Mesenchymal stem cell (in vitro differentiated cells and primary cell): ENCODE data around the gene ESR1.
A peak's percentile ranks its signal among the peaks of the same experiment; 100 is the strongest.

Experiments used
- DNase-seq: peaks from one replicate; pipeline ENCODE4 v3.0.0-alpha.2; 2013
- H2AFZ ChIP-seq: one replicate; pipeline ENCODE4 v1.6.1; 2013; ENCODE audit warnings: low read depth, mild to moderate bottlenecking, control low read depth, inconsistent platforms, low read length, moderate library complexity
- H2AK5ac ChIP-seq: 2 replicates; pipeline ENCODE4 v1.6.1; 2013; ENCODE audit warnings: low read length, moderate library complexity, mild to moderate bottlenecking, inconsistent platforms; ENCODE audit not compliant: severe bottlenecking
- H2BK120ac ChIP-seq: one replicate; pipeline ENCODE4 v1.6.1; 2013; ENCODE audit warnings: low read depth, mild to moderate bottlenecking, inconsistent platforms, low read length, moderate library complexity
- H2BK12ac ChIP-seq, 2 experiments: one replicate each; pipeline ENCODE4 v1.6.1; 2013; ENCODE audit warnings: inconsistent platforms in 2 of 2, low read length in 2 of 2, mild to moderate bottlenecking in 2 of 2, moderate library complexity in 2 of 2, control low read depth in 1 of 2
- H2BK15ac ChIP-seq: one replicate; pipeline ENCODE4 v1.6.1; 2013; ENCODE audit warnings: mild to moderate bottlenecking, low read depth, inconsistent platforms; ENCODE audit not compliant: poor library complexity, severe bottlenecking
- H2BK5ac ChIP-seq: 2 replicates; pipeline ENCODE4 v1.6.1; 2013; ENCODE audit warnings: low read depth, mild to moderate bottlenecking, low read length, control low read depth, inconsistent platforms; ENCODE audit not compliant: poor library complexity, severe bottlenecking
- H3K14ac ChIP-seq, 2 experiments: one replicate each; pipeline ENCODE4 v1.6.1; 2013; ENCODE audit warnings: inconsistent platforms in 2 of 2, low read length in 2 of 2, control low read depth in 1 of 2, mild to moderate bottlenecking in 1 of 2, moderate library complexity in 1 of 2
- H3K18ac ChIP-seq, 2 experiments: one replicate each; pipeline ENCODE4 v1.6.1; 2013; ENCODE audit warnings: inconsistent platforms in 2 of 2, low read length in 2 of 2, control low read depth in 1 of 2, low read depth in 1 of 2, mild to moderate bottlenecking in 1 of 2
- H3K23ac ChIP-seq, 2 experiments: one replicate each; pipeline ENCODE4 v1.6.1; 2013; ENCODE audit warnings: inconsistent platforms in 2 of 2, low read length in 2 of 2, mild to moderate bottlenecking in 2 of 2, moderate library complexity in 2 of 2, control low read depth in 1 of 2
- H3K27ac ChIP-seq: 2 replicates; pipeline ENCODE4 v1.5.1; 2013; ENCODE audit warnings: mild to moderate bottlenecking, moderate library complexity, low read length, control low read depth, inconsistent platforms; ENCODE audit not compliant: poor library complexity, severe bottlenecking
- H3K27me3 ChIP-seq, 2 experiments: 2 replicates each; pipeline versions ENCODE4 v1.6.1 to v1.7.0; 2013; ENCODE audit warnings: low read length in 2 of 2, mild to moderate bottlenecking in 2 of 2, moderate library complexity in 2 of 2, control low read depth in 1 of 2, inconsistent platforms in 1 of 2; ENCODE audit not compliant: control insufficient read depth in 1 of 2, insufficient read depth in 1 of 2
- H3K36me3 ChIP-seq, 2 experiments: 2 replicates each; pipeline versions ENCODE4 v1.6.1 to v1.7.0; 2013; ENCODE audit warnings: low read length in 2 of 2, control low read depth in 1 of 2, inconsistent platforms in 1 of 2, low read depth in 1 of 2, mild to moderate bottlenecking in 1 of 2; ENCODE audit not compliant: insufficient read depth in 2 of 2, control insufficient read depth in 1 of 2
- H3K4ac ChIP-seq, 2 experiments: one replicate each; pipeline ENCODE4 v1.6.1; 2013; ENCODE audit warnings: inconsistent platforms in 2 of 2, low read length in 2 of 2, mild to moderate bottlenecking in 2 of 2, moderate library complexity in 2 of 2, control low read depth in 1 of 2, low read depth in 1 of 2
- H3K4me1 ChIP-seq: 2 replicates; pipeline ENCODE4 v1.6.1; 2013; ENCODE audit warnings: low read depth, low read length, control low read depth; ENCODE audit not compliant: control insufficient read depth, insufficient read depth
- H3K4me2 ChIP-seq: 2 replicates; pipeline ENCODE4 v1.6.1; 2013; ENCODE audit warnings: low read length, mild to moderate bottlenecking, inconsistent platforms; ENCODE audit not compliant: poor library complexity, severe bottlenecking
- H3K4me3 ChIP-seq, 2 experiments: 2 replicates each; pipeline versions ENCODE4 v1.5.1 to v1.7.0; 2013; ENCODE audit warnings: low read length in 2 of 2, mild to moderate bottlenecking in 2 of 2, control low read depth in 1 of 2, low read depth in 1 of 2; ENCODE audit not compliant: insufficient read depth in 1 of 2
- H3K79me1 ChIP-seq: replicated peaks from 2 replicates; pipeline ENCODE4 v1.6.1; 2013; ENCODE audit warnings: mild to moderate bottlenecking, control low read depth, low read length, inconsistent platforms; ENCODE audit not compliant: poor library complexity, severe bottlenecking
- H3K9ac ChIP-seq: 2 replicates; pipeline ENCODE4 v1.7.0; 2013; ENCODE audit warnings: mild to moderate bottlenecking, low read length, moderate library complexity
- H3K9me3 ChIP-seq: 2 replicates; pipeline ENCODE4 v1.7.0; 2013; ENCODE audit warnings: mild to moderate bottlenecking, low read length; ENCODE audit not compliant: control insufficient read depth
- H4K8ac ChIP-seq: one replicate; pipeline ENCODE4 v1.6.1; 2013; ENCODE audit warnings: inconsistent platforms, mild to moderate bottlenecking, low read length, moderate library complexity
- H4K91ac ChIP-seq: one replicate; pipeline ENCODE4 v1.6.1; 2013; ENCODE audit warnings: mild to moderate bottlenecking, low read length, inconsistent platforms
- WGBS: methylation state at CpG from one replicate; pipeline ENCODE4 v1.1.7; 2013; ENCODE audit warnings: mixed read lengths; 5-methylcytosine and 5-hydroxymethylcytosine counted together

Gene ESR1

GRCh38 chr6:151916075-151916474 lies 108.6 kb downstream of the ESR1 start:
- H2BK12ac ChIP-seq = no peak overlapping the region
- H4K8ac ChIP-seq = no peak overlapping the region
- no peak overlapping the region for H4K91ac ChIP-seq
- no peak overlapping the region for H2BK15ac ChIP-seq
- H3K4ac ChIP-seq = no peak overlapping the region
- no peak overlapping the region for H3K18ac ChIP-seq
- WGBS = 98% methylated on average over 2 of the region's 3 CpGs
- H2AK5ac ChIP-seq = no peak overlapping the region
- no peak overlapping the region for H2BK5ac ChIP-seq
- no peak overlapping the region for H3K4me3 ChIP-seq
- H3K14ac ChIP-seq = no peak overlapping the region
- no peak overlapping the region for H2BK120ac ChIP-seq
- no peaks in the 10 kb centered on the region for H3K36me3 ChIP-seq
- H2AFZ ChIP-seq = no peak overlapping the region
- H3K27ac ChIP-seq = no peak overlapping the region
- no peaks in the 10 kb centered on the region for H3K27me3 ChIP-seq
- H3K23ac ChIP-seq = no peak overlapping the region
- H3K9me3 ChIP-seq = no peaks in the 10 kb centered on the region
- H3K4me1 ChIP-seq = no peaks in the 10 kb centered on the region
- no peak for DNase-seq
- no peak overlapping the region for H3K4me2 ChIP-seq
- peak overlapping the region; percentile 26 for H3K9ac ChIP-seq
- H3K79me1 ChIP-seq = no peaks in the 10 kb centered on the region

GRCh38 chr6:151916680-151917164 lies 109.2 kb downstream of the ESR1 start:
- no peak overlapping the region for H2AFZ ChIP-seq
- H3K14ac ChIP-seq = no peak overlapping the region
- H3K9ac ChIP-seq = peak overlapping the region; percentile 50
- H3K9me3 ChIP-seq = no peaks in the 10 kb centered on the region
- H2AK5ac ChIP-seq = no peak overlapping the region
- no peak overlapping the region for H4K8ac ChIP-seq
- H3K27ac ChIP-seq = no peak overlapping the region
- no peaks in the 10 kb centered on the region for H3K79me1 ChIP-seq
- no peak overlapping the region for H2BK120ac ChIP-seq
- no peak overlapping the region for H3K4me3 ChIP-seq
- no peaks in the 10 kb centered on the region for H3K36me3 ChIP-seq
- no peaks in the 10 kb centered on the region for H3K27me3 ChIP-seq
- no peak overlapping the region for H2BK15ac ChIP-seq
- DNase-seq = peak; percentile 52
- WGBS = 88% methylated on average over 3 of the region's 3 CpGs
- H3K23ac ChIP-seq = no peak overlapping the region
- no peak overlapping the region for H2BK12ac ChIP-seq
- H3K4me2 ChIP-seq = no peak overlapping the region
- no peak overlapping the region for H3K4ac ChIP-seq
- no peak overlapping the region for H4K91ac ChIP-seq
- no peak overlapping the region for H3K18ac ChIP-seq
- no peaks in the 10 kb centered on the region for H3K4me1 ChIP-seq
- H2BK5ac ChIP-seq = no peak overlapping the region

- H3K36me3 ChIP-seq = no peaks in the 10 kb centered on the region
- H3K18ac ChIP-seq = no peak overlapping the region
- H3K23ac ChIP-seq = no peak overlapping the region
- no peaks in the 10 kb centered on the region for H3K9me3 ChIP-seq
- no peak overlapping the region for H4K91ac ChIP-seq
- no peaks in the 10 kb centered on the region for H3K79me1 ChIP-seq
- no peak overlapping the region for H3K14ac ChIP-seq
- no peaks in the 10 kb centered on the region for H3K27me3 ChIP-seq
- H4K8ac ChIP-seq = no peak overlapping the region
- H3K4ac ChIP-seq = no peak overlapping the region
- H3K4me2 ChIP-seq = no peak overlapping the region
- no peak overlapping the region for H2BK15ac ChIP-seq
- H2AK5ac ChIP-seq = no peak overlapping the region
- DNase-seq = no peak
- no peak overlapping the region for H2BK5ac ChIP-seq
- H3K4me3 ChIP-seq = no peak overlapping the region
- no peak overlapping the region for H2BK12ac ChIP-seq
- H3K9ac ChIP-seq = peak overlapping the region; percentile 50
- H2AFZ ChIP-seq = no peak overlapping the region
- H3K4me1 ChIP-seq = no peaks in the 10 kb centered on the region
- H2BK120ac ChIP-seq = no peak overlapping the region
- 100% methylated on average over 2 of the region's 6 CpGs for WGBS
- no peak overlapping the region for H3K27ac ChIP-seq
Measured at GRCh38 chr6:151917531-151918329, 110.2 kb downstream of the ESR1 start.

GRCh38 chr6:151940307-151940706 lies 132.8 kb downstream of the ESR1 start:
- Histone ChIP-seq H2BK15ac (no peak overlapping the region), H2BK12ac (no peak overlapping the region), H3K4me1 (no peaks in the 10 kb centered on the region), H3K27ac (no peak overlapping the region), H3K14ac (no peak overlapping the region), H3K18ac (no peak overlapping the region), H2BK5ac (no peak overlapping the region), H2BK120ac (no peak overlapping the region), H2AFZ (no peak overlapping the region), H3K23ac (no peak overlapping the region), H3K4me3 (no peak overlapping the region), H3K79me1 (no peaks in the 10 kb centered on the region), H3K36me3 (no peaks in the 10 kb centered on the region), H4K8ac (no peak overlapping the region), H3K4ac (no peak overlapping the region), H3K9ac (no peak overlapping the region), H2AK5ac (no peak overlapping the region), H3K4me2 (no peak overlapping the region), H3K27me3 (no peaks in the 10 kb centered on the region), H3K9me3 (no peaks in the 10 kb centered on the region), H4K91ac (no peak overlapping the region)
- no CpG with 5 or more reads among the region's 3 CpGs for WGBS
- no peak for DNase-seq
